Ovary (tissue), 3 donors: Measurements from ENCODE around the gene P2RY14.

Experiments
- CTCF ChIP-seq, 3 donors: fragments of 450-650 bp in 2 of 3; fragments of 200-600 bp in 1 of 3; IDR thresholded peaks; one replicate each; pipeline versions ENCODE4 v1.5.1 to v1.8.0; 2016 to 2022; ENCODE audit warnings: antibody characterized with exemption in 3 of 3, mild to moderate bottlenecking in 1 of 3
- POLR2A ChIP-seq: fragments of 450-650 bp; IDR thresholded peaks from one replicate; pipeline ENCODE4 v1.6.1; 2017; ENCODE audit warnings: antibody characterized with exemption, mild to moderate bottlenecking, moderate library complexity
- donor health status: DM: no; HTN: no; CAD: no.

GRCh38 chr3:151268267-151269235 lies 9.8 kb downstream of the P2RY14 start:
- no peak for TF ChIP-seq CTCF (IDR thresholded peaks at IDR 0.05)
- TF ChIP-seq POLR2A = no peak
